22Rv1 (cell line): Measurements from ENCODE around the gene BRD9.

Experiments used
- ZFX ChIP-seq: fragments of 450-650 bp; IDR thresholded peaks from 2 replicates; pipeline ENCODE4 v1.6.1; 2017; ENCODE audit warnings: antibody characterized with exemption, borderline replicate concordance
- TF ChIP-seq, protein P1 (sequence below): fragments of 450-650 bp; IDR thresholded peaks from 2 replicates; pipeline ENCODE4 v1.5.1; 2017; ENCODE audit warnings: mild to moderate bottlenecking

DNA sequence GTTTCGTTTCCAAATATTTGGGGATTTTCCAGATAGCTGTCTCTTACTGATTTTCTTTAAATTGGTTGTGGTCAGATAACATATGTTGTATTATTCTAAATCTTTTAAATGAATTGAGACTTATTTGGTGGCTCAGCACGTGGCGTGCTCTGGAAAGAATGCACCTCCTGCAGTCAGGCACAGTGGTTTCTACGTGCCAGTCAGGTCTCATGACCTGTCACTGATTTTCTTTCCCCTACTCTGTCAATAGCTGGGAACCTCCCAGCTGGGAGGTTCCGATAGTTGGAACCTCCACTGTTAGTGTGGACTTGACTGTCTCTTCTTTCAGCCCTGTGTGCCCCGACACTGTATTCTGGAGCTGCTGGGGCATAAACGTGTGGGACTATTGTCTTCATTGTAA, 27.7 kb upstream of the BRD9 start:
- TF ChIP-seq, protein P1, sequence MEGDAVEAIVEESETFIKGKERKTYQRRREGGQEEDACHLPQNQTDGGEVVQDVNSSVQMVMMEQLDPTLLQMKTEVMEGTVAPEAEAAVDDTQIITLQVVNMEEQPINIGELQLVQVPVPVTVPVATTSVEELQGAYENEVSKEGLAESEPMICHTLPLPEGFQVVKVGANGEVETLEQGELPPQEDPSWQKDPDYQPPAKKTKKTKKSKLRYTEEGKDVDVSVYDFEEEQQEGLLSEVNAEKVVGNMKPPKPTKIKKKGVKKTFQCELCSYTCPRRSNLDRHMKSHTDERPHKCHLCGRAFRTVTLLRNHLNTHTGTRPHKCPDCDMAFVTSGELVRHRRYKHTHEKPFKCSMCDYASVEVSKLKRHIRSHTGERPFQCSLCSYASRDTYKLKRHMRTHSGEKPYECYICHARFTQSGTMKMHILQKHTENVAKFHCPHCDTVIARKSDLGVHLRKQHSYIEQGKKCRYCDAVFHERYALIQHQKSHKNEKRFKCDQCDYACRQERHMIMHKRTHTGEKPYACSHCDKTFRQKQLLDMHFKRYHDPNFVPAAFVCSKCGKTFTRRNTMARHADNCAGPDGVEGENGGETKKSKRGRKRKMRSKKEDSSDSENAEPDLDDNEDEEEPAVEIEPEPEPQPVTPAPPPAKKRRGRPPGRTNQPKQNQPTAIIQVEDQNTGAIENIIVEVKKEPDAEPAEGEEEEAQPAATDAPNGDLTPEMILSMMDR = no peak
- no peak for TF ChIP-seq ZFX
